Fibroblast of villous mesenchyme (primary cell): ENCODE results near the gene CDH13. TPM values are rescaled to one million over a fixed set of nuclear protein-coding genes. Genes with fewer than 3 reads are reported as not detected.

Source experiments
- DNase-seq: peaks from one replicate; pipeline ENCODE4 v3.0.0-alpha.2; 2010; ENCODE audit warnings: low read depth
- H3K4me3 ChIP-seq: 2 replicates; pipeline ENCODE4 v1.5.1; 2011; ENCODE audit warnings: low read depth, mild to moderate bottlenecking, low read length
- CTCF ChIP-seq: IDR thresholded peaks from 2 replicates; pipeline ENCODE4 v1.5.1; 2012; ENCODE audit warnings: low read depth, mild to moderate bottlenecking, low read length; ENCODE audit not compliant: insufficient read depth
- total RNA-seq: library from RNA; depleted of rRNA; stranded (reverse); fragments of >200 nt; gene quantifications from 2 replicates; pipeline ENCODE4 v1.2.3, GENCODE V29; 2012

CDH13 gene
- total RNA-seq, 1 donor, result 47.5 TPM

- no peak for TF ChIP-seq CTCF
- peak; percentile 7 for DNase-seq
- H3K4me3 ChIP-seq, result no peak overlapping the region
Measured at GRCh38 chr16:83266848-83267553, 640.2 kb downstream of the CDH13 start.

GRCh38 chr16:83268169-83268568, 641.4 kb downstream of the CDH13 start:
- no peak for TF ChIP-seq CTCF
- no peak overlapping the region for H3K4me3 ChIP-seq
- DNase-seq, result no peak

GRCh38 chr16:83269048-83269447, 642.3 kb downstream of the CDH13 start:
- H3K4me3 ChIP-seq, result no peak overlapping the region
- DNase-seq, result peak; percentile 37
- TF ChIP-seq CTCF, result no peak

- no peak for DNase-seq
- no peak overlapping the region for H3K4me3 ChIP-seq
- TF ChIP-seq CTCF, result no peak
Measured at GRCh38 chr16:83269541-83269940, 642.8 kb downstream of the CDH13 start.

- DNase-seq, result no peak
- no peak overlapping the region for H3K4me3 ChIP-seq
- no peak for TF ChIP-seq CTCF
Measured at GRCh38 chr16:83270061-83270460, 643.3 kb downstream of the CDH13 start.

GRCh38 chr16:83270640-83271039, 643.9 kb downstream of the CDH13 start:
- TF ChIP-seq CTCF, result no peak
- no peak overlapping the region for H3K4me3 ChIP-seq
- no peak for DNase-seq

- no peak for TF ChIP-seq CTCF
- no peak overlapping the region for H3K4me3 ChIP-seq
- DNase-seq, result no peak
Measured at GRCh38 chr16:83271123-83271522, 644.4 kb downstream of the CDH13 start.
